GM18867 (cell line): ENCODE data around the gene RAPGEF2.
"Not testable (repeated sequence)": the region's sequence is repeated elsewhere in the genome, so short reads cannot be mapped to it uniquely, and the experiment has no call there.

Experiments used
- ATAC-seq: cut with Tn5 transposase; IDR thresholded peaks from one replicate; pipeline ENCODE4 v1.9.1; 2021; ENCODE audit warnings: mild to moderate bottlenecking, moderate library complexity; ENCODE audit not compliant: unreplicated experiment

Gene RAPGEF2

GRCh38 chr4:159358226-159358625, 255.3 kb downstream of the RAPGEF2 start:
- ATAC-seq: no peak

GRCh38 chr4:159360549-159360948, 257.7 kb downstream of the RAPGEF2 start:
- no peak for ATAC-seq

GRCh38 chr4:159363361-159363760, 260.5 kb downstream of the RAPGEF2 start:
- ATAC-seq: no peak

GRCh38 chr4:159366966-159367780, 264.3 kb downstream of the RAPGEF2 start:
- ATAC-seq: peak; percentile 6

- peak; percentile 76 for ATAC-seq
Observed at GRCh38 chr4:159367781-159368080, 264.9 kb downstream of the RAPGEF2 start.

- ATAC-seq: no peak
Observed at GRCh38 chr4:159368320-159368719, 265.4 kb downstream of the RAPGEF2 start.

- ATAC-seq: no peak
Observed at GRCh38 chr4:159369256-159369655, 266.4 kb downstream of the RAPGEF2 start.

GRCh38 chr4:159370286-159370685, 267.4 kb downstream of the RAPGEF2 start:
- no peak for ATAC-seq

- ATAC-seq: no peak
Observed at GRCh38 chr4:159374749-159375530, 272.1 kb downstream of the RAPGEF2 start.

- ATAC-seq: no peak
Observed at GRCh38 chr4:159376289-159376688, 273.4 kb downstream of the RAPGEF2 start.

GRCh38 chr4:159378056-159378616, 275.3 kb downstream of the RAPGEF2 start:
- no peak for ATAC-seq

- not testable (repeated sequence) for ATAC-seq
Observed at GRCh38 chr4:159379064-159379463, 276.2 kb downstream of the RAPGEF2 start.

GRCh38 chr4:159379836-159380235, 277.0 kb downstream of the RAPGEF2 start:
- ATAC-seq: no peak

- ATAC-seq: no peak
Observed at GRCh38 chr4:159382856-159383561, 280.1 kb downstream of the RAPGEF2 start.

- no peak for ATAC-seq
Observed at GRCh38 chr4:159383562-159383931, 280.7 kb downstream of the RAPGEF2 start.

GRCh38 chr4:159384017-159384416, 281.1 kb downstream of the RAPGEF2 start:
- ATAC-seq: no peak

GRCh38 chr4:159384632-159385031, 281.8 kb downstream of the RAPGEF2 start:
- ATAC-seq: no peak

- no peak for ATAC-seq
Observed at GRCh38 chr4:159386620-159387019, 283.7 kb downstream of the RAPGEF2 start.

- no peak for ATAC-seq
Observed at GRCh38 chr4:159389756-159390155, 286.9 kb downstream of the RAPGEF2 start.

- ATAC-seq: no peak
Observed at GRCh38 chr4:159390648-159391047, 287.8 kb downstream of the RAPGEF2 start.

- no peak for ATAC-seq
Observed at GRCh38 chr4:159395693-159396092, 292.8 kb downstream of the RAPGEF2 start.
